Natural killer cell (primary cell): ENCODE results near the gene SLC22A23. TPM values are rescaled to one million over a fixed set of nuclear protein-coding genes. Genes with fewer than 3 reads are reported as not detected.

Source experiments
- ATAC-seq, 3 donors: fragments of 150-1000 bp in 2 of 3; fragments of 200-7000 bp in 1 of 3; cut with Tn5 transposase; 1 replicate in 1 of 3; 2 replicates in 2 of 3; pipeline ENCODE4 v1.10.0; 2021; ENCODE audit warnings: mild to moderate bottlenecking in 2 of 3, moderate library complexity in 2 of 3
- DNase-seq, 2 donors: peaks; one replicate each; pipeline versions ENCODE4 v3.0.0 to v3.0.0-alpha.2; 2013 to 2021; ENCODE audit warnings: mixed read lengths in 1 of 2
- H3K27ac ChIP-seq: one replicate; pipeline ENCODE4 v1.5.1; 2013; ENCODE audit warnings: mild to moderate bottlenecking, low read length
- H3K27me3 ChIP-seq: one replicate; pipeline ENCODE4 v1.6.1; 2013; ENCODE audit warnings: low read length; ENCODE audit not compliant: control insufficient read depth, insufficient read depth
- H3K36me3 ChIP-seq: one replicate; pipeline ENCODE4 v1.6.1; 2013; ENCODE audit warnings: low read length; ENCODE audit not compliant: control insufficient read depth, insufficient read depth
- H3K4me1 ChIP-seq: one replicate; pipeline ENCODE4 v1.6.1; 2013; ENCODE audit warnings: low read length; ENCODE audit not compliant: control insufficient read depth, insufficient read depth
- H3K4me3 ChIP-seq: one replicate; pipeline ENCODE4 v1.5.1; 2013; ENCODE audit warnings: low read length
- H3K9me3 ChIP-seq: one replicate; pipeline ENCODE4 v1.6.1; 2013; ENCODE audit warnings: low read length; ENCODE audit not compliant: control insufficient read depth, insufficient read depth
- H3K27ac Mint-ChIP-seq, 2 donors: one replicate each; pipeline ENCODE4 v1.8.0; 2022; ENCODE audit warnings: mild to moderate bottlenecking in 2 of 2, mixed read lengths in 2 of 2, moderate library complexity in 1 of 2
- H3K27me3 Mint-ChIP-seq, 2 donors: one replicate each; pipeline ENCODE4 v1.8.0; 2022; ENCODE audit warnings: low read depth in 2 of 2, mixed read lengths in 2 of 2
- H3K36me3 Mint-ChIP-seq: one replicate; pipeline ENCODE4 v1.8.0; 2022; ENCODE audit warnings: mixed read lengths
- H3K4me1 Mint-ChIP-seq, 2 donors: one replicate each; pipeline ENCODE4 v1.8.0; 2022; ENCODE audit warnings: mixed read lengths in 2 of 2
- H3K4me3 Mint-ChIP-seq: one replicate; pipeline ENCODE4 v1.8.0; 2022; ENCODE audit warnings: mild to moderate bottlenecking, moderate library complexity, mixed read lengths
- H3K9me3 Mint-ChIP-seq, 2 donors: one replicate each; pipeline ENCODE4 v1.8.0; 2022; ENCODE audit warnings: mixed read lengths in 2 of 2
- CTCF ChIP-seq: fragments of 200-600 bp; IDR thresholded peaks from one replicate; pipeline ENCODE4 v1.8.0; 2022; ENCODE audit warnings: antibody characterized with exemption
- WGBS: methylation state at CpG from one replicate; pipeline ENCODE4 v1.1.7; 2013; ENCODE audit warnings: missing lambda C conversion rate; ENCODE audit not compliant: insufficient coverage; 5-methylcytosine and 5-hydroxymethylcytosine counted together
- intact Hi-C: fragments of 100-400 bp; cut with micrococcal nuclease; formaldehyde crosslinking; loops from one replicate; pipeline ENCODE4 v1.14.2; 2022
- total RNA-seq, 4 donors: library from RNA; stranded (reverse); fragments of 120-200 nt in 1 of 4; gene quantifications; one replicate each; pipeline versions ENCODE4 v1.2.3 to v1.2.4, GENCODE V29; 2013 to 2022

SLC22A23 gene
- total RNA-seq, 3 donors from 2014 or later (not counting 1 experiment from before 2014, with no cell fraction given), result 0.24 to 0.79 (median 0.38) TPM

- intact Hi-C loops, result no loop called here
These were observed 23.8 kb downstream of the SLC22A23 start for GRCh38 chr6:3433005-3433404.

GRCh38 chr6:3432416-3432815 is 24.4 kb downstream of the SLC22A23 start:
- no peaks in the 10 kb centered on the region for H3K27me3 ChIP-seq
- Mint-ChIP-seq H3K4me1 (no peaks in the 10 kb centered on the region), H3K27me3 (peaks cover 11 to 12% of the 10 kb centered on the region in 2 donors), H3K4me3 (no peak overlapping the region), H3K36me3 (no peaks in the 10 kb centered on the region), H3K27ac (no peak overlapping the region), H3K9me3 (no peaks in the 10 kb centered on the region)
- no peaks in the 10 kb centered on the region for H3K4me1 ChIP-seq
- H3K9me3 ChIP-seq, result no peaks in the 10 kb centered on the region
- intact Hi-C loops, result no loop called here
- WGBS, result 88% methylated on average over 7 of the region's 7 CpGs
- no peaks in the 10 kb centered on the region for H3K36me3 ChIP-seq
- no peak for ATAC-seq
- H3K27ac ChIP-seq, result no peak overlapping the region
- no peak overlapping the region for H3K4me3 ChIP-seq
- no peak for DNase-seq
- TF ChIP-seq CTCF, result no peak

More at GRCh38 chr6:3433005-3433404, 23.8 kb downstream of the SLC22A23 start:
- H3K27ac Mint-ChIP-seq, result no peak overlapping the region
- no peaks in the 10 kb centered on the region for H3K36me3 ChIP-seq
- no peak for TF ChIP-seq CTCF
- WGBS, result 43% methylated on average over 4 of the region's 4 CpGs
- H3K4me1 Mint-ChIP-seq, result no peaks in the 10 kb centered on the region
- H3K9me3 Mint-ChIP-seq, result no peaks in the 10 kb centered on the region
- H3K4me1 ChIP-seq, result no peaks in the 10 kb centered on the region
- H3K36me3 Mint-ChIP-seq, result no peaks in the 10 kb centered on the region
- H3K27me3 Mint-ChIP-seq, result peaks cover 6 to 11% of the 10 kb centered on the region in 2 donors
- no peak overlapping the region for H3K27ac ChIP-seq
- no peak for ATAC-seq
- no peak overlapping the region for H3K4me3 ChIP-seq
- no peaks in the 10 kb centered on the region for H3K9me3 ChIP-seq
- no peak for DNase-seq
- no peak overlapping the region for H3K4me3 Mint-ChIP-seq
- no peaks in the 10 kb centered on the region for H3K27me3 ChIP-seq

- Mint-ChIP-seq H3K36me3 (no peaks in the 10 kb centered on the region), H3K9me3 (no peaks in the 10 kb centered on the region), H3K27ac (no peak overlapping the region), H3K27me3 (peaks cover 12 to 13% of the 10 kb centered on the region in 2 donors), H3K4me1 (no peaks in the 10 kb centered on the region), H3K4me3 (no peak overlapping the region)
- Histone ChIP-seq H3K4me1 (no peaks in the 10 kb centered on the region), H3K36me3 (no peaks in the 10 kb centered on the region), H3K4me3 (no peak overlapping the region), H3K9me3 (no peaks in the 10 kb centered on the region), H3K27me3 (no peaks in the 10 kb centered on the region), H3K27ac (no peak overlapping the region)
- ATAC-seq (no peak), DNase-seq (no peak)
- no peak for TF ChIP-seq CTCF
- 91% methylated on average over 8 of the region's 8 CpGs for WGBS
- intact Hi-C loops, result no loop called here
These were observed 24.9 kb downstream of the SLC22A23 start for GRCh38 chr6:3431994-3432393.

- Mint-ChIP-seq H3K27ac (no peak overlapping the region), H3K4me1 (no peaks in the 10 kb centered on the region), H3K9me3 (no peaks in the 10 kb centered on the region), H3K36me3 (no peaks in the 10 kb centered on the region), H3K27me3 (peaks cover 11 to 23% of the 10 kb centered on the region in 2 donors), H3K4me3 (no peak overlapping the region)
- intact Hi-C loops, result no loop called here
- no peak for ATAC-seq
- no peaks in the 10 kb centered on the region for H3K36me3 ChIP-seq
- H3K9me3 ChIP-seq, result no peaks in the 10 kb centered on the region
- no peak overlapping the region for H3K4me3 ChIP-seq
- H3K27ac ChIP-seq, result no peak overlapping the region
- H3K27me3 ChIP-seq, result no peaks in the 10 kb centered on the region
- 94% methylated on average over 3 of the region's 3 CpGs for WGBS
- no peaks in the 10 kb centered on the region for H3K4me1 ChIP-seq
- no peak for DNase-seq
- TF ChIP-seq CTCF, result no peak
These were observed 27.6 kb downstream of the SLC22A23 start for GRCh38 chr6:3429211-3429610.
